HG03571 (cell line): ENCODE data around the gene MYLK4.

ENCODE experiments used
- ATAC-seq: cut with Tn5 transposase; IDR thresholded peaks from one replicate; pipeline ENCODE4 v1.9.1; 2021; ENCODE audit not compliant: unreplicated experiment

MYLK4 gene

DNA sequence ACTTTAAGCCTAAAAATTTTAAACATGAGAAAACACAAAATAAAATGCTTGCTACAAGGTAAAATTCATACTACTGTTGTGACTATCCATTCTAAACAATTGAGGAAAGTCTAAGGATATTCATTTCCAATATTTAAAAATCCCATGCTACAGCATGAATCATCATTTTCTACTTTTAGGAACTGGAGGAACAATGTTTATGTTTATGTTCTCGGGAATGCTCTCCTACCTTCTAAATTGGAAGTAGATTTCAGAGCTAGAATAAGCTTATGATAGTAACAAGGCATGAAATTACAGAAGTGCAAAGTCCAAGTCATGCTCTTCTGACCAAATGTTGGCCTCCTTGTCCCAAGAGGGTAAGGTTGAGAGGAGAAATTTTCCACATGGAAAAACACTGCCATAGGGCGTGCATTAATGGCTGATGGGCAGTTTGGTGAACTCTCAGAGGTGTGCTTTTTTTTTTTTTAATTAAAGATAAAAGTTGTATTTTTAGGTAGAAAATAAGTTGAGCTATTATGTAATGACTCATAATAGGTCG, 6.0 kb upstream of the MYLK4 start:
- ATAC-seq, result no peak

DNA sequence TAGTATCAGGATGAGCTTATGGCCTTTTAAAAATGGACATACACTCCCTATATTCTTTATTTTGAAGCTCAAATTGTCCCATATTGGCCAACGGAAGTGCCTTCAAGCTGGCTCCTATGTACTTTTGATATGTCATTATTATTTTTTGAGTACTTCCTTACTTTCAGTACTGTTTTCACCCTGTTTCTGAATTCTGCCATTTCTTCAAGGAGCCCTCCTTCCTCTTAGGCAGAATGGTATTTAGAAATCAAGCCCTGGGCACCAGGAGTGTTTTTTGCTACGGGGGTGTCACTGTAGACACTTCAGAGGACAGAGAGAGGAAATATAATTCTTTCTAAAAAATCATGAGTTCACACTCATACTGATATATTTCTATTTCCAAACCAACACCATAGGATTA, 5.5 kb upstream of the MYLK4 start:
- ATAC-seq, result no peak

DNA sequence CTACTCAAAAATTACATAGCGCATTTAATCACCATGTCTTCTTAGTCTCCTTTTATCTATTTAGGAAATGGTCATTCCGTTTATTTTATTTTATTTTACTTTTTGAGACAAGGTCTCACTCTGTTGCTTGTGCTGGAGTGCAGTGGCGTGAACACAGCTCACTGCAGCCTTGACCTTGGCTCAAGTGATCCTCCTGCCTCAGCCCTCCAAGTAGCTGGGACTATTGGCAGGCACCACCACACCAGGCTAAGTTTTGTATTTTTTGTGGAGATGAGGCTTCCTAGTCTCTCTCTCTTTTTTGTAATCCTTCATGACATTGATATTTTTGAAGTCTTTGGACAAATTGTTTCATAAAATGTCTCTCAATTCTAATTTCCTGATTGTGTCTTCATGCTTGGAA, 4.7 kb upstream of the MYLK4 start:
- ATAC-seq, result no peak

DNA sequence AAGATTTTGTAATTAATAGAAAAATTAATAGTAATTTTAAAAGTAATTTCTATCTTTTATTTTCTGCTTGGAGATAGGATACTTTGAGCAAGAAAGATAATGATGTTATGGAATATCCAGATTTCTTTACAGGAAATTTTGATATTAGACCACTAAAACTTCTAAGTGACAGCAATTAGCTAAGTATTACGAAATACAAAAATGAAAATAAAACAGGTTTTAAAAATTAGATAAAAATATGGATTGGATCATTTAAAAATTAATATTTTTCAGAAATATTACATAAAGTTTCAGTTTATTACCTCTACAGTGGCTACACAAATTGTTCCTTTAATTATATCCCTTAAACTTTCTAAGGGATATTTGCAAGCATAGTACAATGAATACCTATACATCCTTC, 4.2 kb upstream of the MYLK4 start:
- ATAC-seq, result no peak

DNA sequence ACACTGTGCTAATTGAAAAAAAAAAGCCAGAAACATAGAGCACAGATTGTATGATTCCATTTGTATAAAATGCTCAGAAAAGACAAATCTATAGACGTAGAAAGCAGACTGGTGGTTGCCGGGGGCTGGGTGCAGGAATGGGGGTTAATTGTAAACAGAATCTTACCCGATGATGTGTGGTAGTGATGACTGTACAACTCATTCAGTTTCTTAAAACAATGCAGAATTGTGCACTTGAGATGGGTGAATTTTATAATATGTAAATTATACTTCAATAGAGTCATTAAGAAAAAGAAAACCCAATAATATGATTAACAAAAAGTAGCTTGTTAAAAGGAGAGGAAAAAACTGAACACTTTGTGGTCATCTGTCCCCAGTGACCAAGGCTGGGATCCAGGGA, 3.7 kb upstream of the MYLK4 start:
- no peak for ATAC-seq

DNA sequence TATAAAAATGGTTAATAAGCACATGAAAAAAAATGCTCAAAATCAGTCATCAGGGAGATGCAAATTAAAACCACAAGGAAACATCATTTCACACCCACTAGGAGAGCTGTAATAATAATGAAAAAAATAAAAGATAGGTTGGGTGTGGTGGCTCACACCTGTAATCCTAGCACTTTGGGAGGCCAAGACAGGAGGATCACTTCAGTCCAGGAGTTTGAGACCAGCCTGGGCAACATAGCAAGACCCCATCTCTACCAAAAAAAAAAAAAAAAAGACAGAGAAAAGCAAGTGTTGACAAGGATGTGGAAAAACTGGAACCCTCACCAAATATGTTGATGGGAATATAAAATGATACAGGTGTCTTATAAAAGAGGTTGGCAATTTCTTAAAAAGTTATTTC, 3.0 kb upstream of the MYLK4 start:
- ATAC-seq, result no peak

DNA sequence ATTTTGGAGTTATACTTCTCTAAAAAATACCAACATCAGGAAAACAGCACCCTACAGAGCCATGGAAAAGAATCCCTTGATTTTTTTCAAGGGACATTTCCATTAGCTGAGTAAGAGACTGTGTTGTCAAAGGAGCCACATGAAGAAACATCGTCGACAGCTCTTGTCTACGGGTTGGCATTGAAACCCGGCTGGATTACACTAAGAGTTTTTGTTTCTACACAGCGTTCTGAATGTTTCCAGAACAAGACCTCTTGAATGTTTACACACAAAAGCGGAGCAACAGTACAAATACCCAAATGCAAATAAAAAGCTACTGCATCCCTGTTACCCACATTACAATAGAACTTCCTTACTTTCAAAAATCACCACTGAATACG, 2.4 kb upstream of the MYLK4 start:
- no peak for ATAC-seq

DNA sequence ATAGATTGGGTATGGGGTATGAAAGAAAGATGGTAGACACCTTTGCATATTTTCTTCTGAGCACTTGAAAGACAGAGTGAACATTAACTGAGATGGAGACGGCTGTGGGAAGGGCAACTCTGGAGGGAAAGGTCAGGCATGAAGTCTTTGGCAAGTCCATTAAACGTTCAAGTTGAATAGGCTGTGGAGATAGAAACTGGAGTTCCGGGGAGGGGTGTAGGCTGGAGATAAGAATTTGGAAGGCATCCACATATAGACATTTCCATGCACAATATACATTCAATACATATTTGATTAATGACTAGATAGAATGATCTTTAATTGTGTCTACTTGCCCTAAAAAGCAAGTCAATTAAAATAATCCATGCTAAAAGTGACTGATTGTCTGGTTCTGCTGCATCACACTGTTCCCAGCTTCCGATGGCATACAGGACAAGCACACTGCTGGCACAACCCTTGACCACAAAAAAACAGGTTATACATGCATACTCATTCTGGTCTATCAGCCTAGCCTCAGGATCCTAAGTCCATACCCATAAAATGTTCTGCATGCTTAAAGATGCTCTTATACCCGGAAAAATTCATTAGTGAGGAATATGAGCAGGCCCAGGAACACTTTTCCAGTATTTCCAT, 1.9 kb upstream of the MYLK4 start:
- ATAC-seq, result no peak

DNA sequence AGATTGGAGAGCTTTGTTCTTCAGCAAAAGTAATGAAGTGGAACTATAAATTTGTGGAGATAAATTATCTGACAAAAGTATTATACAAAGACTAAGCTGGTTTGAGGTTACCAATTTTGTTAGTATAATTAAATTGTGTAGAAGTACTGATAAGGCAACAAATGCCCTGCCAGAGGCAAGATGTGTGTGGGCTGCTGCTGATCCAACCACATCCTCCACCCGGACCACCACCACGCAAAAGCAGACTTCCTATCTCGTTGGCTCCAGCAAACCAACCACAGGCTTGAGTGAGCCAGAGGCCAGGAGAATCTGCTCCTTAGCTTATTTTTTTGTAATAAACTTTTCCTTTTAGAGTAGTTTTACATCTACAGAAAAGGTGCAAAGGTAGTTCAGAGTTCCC, 1.1 kb upstream of the MYLK4 start:
- no peak for ATAC-seq

DNA sequence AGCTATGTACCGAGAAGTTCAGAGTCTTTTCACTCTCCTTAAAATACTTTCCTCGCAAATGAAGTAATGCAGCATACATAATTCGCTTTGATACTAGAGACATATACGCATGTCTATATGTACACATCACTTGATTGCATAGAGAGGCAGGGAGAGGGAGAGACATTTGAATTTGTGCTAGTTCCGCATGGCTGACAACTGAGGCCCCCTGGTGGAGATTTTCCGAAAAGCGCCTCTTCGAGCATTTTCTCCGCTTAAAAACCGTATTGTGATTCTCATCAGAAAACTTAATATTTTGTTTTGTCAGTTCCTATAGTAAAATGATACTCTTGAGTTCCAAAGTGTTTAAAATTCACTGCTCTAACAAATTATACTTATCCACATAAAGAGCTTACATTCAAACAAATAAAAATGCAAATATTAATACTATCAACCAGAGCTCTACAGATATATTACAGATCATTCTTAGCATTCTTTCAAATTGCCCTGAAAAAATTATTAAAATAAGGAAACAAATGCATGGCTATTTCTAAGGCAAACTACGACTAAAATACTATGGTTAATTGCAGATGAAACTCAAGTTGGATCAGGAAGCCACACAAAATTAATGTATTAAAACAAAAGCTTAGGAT, 637 bp downstream of the MYLK4 start:
- ATAC-seq, result no peak

DNA sequence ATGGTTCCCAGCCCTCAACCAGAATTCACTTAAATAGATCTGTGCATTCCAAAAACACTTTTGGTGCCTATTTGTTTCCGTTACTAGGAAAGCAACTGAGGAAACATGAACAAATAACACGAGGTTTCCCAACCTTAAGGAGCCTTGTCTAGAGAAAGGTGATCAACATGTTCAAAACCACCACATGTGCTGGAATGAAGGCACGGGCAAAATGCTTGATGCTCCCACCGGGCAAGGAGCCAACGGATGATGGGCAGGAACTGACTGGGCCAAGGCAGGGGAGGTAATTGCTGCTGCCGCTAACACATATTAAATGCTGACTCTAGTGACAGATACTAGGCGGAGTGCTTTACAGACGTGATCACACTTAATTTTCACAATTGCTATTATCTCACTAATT, 2.5 kb downstream of the MYLK4 start:
- no peak for ATAC-seq

DNA sequence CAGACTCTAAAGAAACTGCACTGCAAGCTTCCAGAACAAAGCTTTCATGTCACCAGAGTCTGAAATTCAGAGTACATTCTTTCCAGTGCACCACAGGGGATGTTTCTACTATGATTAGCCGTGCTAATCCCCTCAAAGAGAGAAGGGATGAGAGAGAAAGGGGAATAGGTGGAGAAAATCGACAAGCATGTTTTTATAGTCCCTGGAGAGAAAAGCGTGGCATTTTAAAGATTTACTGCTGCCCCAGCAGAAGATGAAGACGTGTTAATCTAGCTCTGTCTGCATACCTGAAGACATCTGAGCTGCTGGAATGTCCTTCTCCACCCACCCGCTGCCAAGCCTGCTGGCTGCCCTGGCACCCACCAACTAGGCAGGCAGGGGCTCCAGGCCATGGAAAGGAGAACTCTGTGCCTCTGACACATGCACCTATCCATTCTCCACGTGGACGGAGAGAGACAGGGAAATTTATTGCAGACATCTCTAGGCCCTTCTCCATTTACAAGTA, 4.1 kb downstream of the MYLK4 start:
- no peak for ATAC-seq

DNA sequence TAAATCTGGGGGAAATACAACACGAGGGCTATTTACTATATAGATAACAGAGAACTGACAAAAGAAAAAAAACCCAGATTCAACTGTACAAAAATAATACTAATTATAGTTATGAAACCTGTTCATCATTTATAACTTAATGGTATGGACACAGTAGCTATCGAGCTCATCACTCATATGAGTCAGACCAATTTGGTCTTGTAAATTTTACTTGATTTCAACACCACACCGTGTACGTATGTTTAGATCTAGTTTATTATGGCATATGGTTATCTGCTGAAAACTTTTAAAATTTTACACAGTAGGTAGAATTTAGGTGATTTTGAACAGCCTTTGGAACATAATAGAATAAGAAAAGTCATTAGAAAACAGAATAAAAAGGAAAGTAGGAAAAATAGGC, 5.5 kb downstream of the MYLK4 start:
- no peak for ATAC-seq

DNA sequence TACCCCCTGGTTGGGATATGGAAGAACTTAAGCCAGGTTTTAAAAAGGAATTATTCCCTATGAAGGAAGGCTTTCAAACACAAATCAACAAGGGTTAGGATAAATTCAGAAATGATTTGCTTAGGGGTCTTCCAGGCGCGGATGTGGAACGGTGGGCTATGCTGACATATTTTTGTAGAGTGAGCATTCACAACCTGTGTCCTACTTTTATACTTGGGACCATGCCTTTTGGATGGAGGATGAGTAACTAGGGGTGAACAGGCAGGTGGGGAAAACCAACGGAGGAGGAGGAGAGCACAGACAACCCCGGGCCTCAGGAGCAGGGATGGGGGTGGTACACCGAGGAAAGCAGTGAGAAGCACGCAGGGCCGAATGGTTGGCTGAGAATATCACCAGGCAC, 5.9 kb downstream of the MYLK4 start:
- no peak for ATAC-seq

DNA sequence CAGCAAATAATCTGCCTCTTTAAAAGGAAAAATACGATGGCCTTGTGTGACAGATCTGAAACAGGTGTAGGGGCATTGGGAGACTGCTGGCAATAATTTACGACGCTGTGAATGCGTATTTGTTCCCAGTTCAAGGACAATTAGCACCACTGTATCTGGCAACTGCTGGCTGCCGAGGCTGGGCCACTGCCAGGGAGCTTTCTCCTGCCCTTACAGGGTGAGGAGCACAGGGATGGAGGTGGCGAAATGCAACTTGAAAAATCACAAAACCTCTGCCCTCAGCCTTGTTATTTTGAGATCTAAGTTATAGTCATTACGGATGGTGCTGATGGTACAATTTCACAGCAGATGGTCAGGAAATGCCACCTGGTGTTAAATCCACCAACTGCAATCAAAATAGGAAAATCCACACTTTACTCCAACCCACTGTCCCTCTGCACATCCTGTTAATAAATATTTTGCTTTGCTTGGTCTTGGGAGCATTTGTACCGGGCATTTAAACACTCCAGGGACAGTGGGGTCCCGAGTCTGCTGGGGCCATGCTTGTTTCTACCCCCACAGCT, 6.4 kb downstream of the MYLK4 start:
- no peak for ATAC-seq

DNA sequence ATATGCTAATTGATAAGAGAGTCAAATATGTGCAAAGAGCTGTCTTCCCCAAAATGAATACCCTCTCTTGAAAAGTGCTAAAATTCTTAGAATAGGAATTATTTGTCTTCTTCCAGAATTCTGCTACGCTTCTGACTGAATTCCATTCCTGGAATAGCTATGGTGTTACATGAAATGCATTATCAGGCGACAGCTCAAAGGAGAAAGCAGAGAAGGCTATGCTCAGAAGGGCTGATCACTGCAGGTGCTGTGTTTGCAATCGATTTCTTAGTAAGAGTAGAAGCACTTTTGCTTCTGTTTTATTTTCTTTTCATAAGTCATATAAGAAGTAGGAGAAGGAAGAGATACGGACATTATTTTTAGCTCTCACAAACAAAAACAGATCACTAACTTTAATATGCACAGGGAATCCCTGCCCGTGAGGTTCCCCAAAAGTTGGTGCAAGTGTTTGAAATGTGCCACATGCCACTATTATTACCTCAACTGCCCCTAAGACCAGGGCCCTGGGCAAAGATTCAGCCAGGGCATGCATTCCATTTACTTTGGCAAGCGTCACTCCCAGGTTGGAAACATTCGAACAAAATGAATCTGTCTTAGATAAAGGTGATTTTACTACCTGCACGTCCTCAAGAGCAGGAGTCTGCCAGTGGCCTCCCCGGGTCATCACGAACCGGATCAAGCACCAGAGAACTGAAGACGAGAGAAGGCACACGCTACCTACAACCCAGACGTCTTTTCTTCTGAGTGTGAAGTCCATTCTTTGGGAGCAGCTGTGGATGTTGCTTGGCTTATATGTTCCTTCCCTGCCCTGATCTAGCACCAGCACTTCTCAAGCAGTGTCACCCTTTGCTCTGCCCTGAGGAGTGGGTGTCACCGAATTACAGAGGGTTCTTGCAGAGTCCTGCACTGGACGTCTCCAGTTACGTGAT, 7.2 kb downstream of the MYLK4 start:
- ATAC-seq, result no peak

DNA sequence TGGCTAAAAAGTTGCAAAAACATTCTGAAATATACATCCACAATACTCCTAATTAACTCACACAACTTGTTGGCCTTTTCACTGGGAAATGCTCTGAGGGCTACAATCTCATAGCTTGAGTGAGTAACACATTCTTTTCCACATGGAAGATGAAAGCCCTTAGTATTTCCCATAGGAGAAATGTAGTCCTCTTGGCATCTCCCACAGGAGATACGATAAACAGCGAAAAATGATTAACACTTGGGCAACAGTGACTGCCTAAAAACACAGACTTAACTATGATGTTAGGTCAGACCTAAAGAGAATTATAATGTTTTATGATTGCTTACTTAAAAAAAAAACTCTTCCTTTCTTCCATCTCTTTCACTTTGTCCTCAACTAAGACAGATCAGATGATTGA, 9.0 kb downstream of the MYLK4 start:
- ATAC-seq, result no peak

DNA sequence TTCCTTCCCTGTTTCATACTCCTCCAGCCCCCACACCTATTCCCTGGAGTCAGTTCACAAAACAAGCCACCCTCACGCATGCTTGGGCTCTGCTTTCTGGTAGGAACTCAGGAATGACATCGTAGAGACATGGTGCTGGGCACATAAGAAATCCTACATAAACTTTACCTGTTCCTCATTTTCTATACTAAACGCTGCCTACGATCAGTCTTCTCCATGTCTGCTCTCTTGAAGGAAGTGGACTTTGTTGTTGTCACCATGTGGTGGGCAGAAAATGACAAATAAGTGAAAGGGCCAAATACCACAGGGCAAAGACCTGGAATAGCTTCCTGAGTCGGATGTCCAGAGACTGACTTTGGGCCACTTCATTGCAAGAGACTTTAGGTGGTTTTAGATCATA, 10.1 kb downstream of the MYLK4 start:
- no peak for ATAC-seq

DNA sequence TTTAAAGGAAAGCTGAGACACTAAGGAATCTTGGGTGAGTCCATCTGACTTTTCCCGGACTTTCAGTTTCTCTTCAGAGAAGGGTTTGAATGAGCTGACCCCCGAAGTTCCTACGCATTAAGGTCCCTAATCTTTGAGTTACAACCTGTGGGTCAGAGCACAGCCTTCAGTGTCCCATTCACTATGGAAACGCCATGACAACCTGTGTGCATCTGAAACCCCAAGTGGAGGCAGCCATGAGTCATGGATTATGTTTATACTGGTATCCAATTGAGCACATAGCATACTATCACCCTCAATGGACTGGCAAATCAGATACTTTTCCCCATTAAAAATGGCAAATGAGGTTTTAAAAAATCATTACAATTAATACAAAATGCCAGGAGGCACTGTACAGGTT, 11.4 kb downstream of the MYLK4 start:
- ATAC-seq, result no peak

DNA sequence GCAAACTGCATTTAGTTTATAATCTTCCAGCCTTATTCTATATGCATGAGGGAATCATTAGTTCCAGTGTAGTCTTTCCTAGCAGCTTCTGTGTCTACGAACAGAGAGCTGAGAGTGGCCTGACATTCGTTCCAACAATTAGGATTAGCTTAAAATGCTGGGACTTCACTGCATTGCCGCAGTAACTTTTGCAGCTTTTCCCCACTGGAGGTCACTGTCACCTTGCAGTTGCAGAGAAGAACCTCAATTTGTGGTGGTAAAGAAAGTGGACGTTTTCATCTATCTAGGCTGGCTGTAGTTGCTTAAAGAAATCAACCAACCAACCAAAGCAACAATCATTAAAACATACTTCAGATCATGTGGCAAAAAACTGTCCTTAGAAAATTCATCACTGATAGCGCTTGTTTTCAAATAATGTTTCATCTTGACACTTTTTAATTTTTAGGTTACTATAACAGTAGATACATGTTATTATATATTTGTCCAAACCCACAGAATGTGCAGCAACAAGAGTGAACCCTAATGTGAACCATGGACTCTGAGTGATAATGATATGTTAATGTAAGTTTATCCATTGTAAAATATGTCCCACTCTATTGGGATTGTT, 12.2 kb downstream of the MYLK4 start:
- ATAC-seq, result no peak

DNA sequence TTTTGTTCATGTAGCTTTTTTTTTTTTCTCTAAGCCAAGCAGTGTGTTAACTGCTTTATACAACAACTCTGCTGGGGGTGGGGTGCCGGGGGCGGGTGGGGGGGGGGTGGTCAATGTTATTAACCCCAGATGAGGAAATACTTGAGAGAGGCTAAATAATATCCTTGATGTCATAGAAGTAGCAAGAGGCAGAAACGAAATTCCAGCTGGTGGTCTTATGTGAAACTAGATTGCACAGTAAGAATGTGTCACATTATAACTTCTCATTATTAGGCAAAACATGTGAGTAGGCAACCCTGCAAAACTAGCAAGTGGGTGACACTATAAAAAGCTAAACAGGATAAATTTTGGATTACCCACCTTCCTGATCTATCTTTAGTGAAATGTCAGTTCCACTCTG, 12.8 kb downstream of the MYLK4 start:
- no peak for ATAC-seq
